ENCODE data around the gene MAGEC3. TPM values are rescaled to one million over a fixed set of nuclear protein-coding genes. Genes with fewer than 3 reads are reported as not detected.

MAGEC3 gene
- 0.14 TPM in 1 of 2 replicates, not detected in the other for total RNA-seq (ENCODE audit: low replicate concordance)
- long read RNA-seq, result 0 reads

- Mint-ChIP-seq H3K4me1 (ENCODE audit: unreplicated experiment) (no peaks in the 10 kb centered on the region), H3K27me3 (no peaks in the 10 kb centered on the region), H3K4me3 (no peak within 1 kb of the TSS), H3K9me3 (no peaks in the 10 kb centered on the region), H3K27ac (no peak within 1 kb of the TSS), H3K36me3 (no peaks in the 10 kb centered on the region)
- DNase-seq (ENCODE audit: extremely low spot score, unreplicated experiment), result no peak
- TF ChIP-seq, protein P1, sequence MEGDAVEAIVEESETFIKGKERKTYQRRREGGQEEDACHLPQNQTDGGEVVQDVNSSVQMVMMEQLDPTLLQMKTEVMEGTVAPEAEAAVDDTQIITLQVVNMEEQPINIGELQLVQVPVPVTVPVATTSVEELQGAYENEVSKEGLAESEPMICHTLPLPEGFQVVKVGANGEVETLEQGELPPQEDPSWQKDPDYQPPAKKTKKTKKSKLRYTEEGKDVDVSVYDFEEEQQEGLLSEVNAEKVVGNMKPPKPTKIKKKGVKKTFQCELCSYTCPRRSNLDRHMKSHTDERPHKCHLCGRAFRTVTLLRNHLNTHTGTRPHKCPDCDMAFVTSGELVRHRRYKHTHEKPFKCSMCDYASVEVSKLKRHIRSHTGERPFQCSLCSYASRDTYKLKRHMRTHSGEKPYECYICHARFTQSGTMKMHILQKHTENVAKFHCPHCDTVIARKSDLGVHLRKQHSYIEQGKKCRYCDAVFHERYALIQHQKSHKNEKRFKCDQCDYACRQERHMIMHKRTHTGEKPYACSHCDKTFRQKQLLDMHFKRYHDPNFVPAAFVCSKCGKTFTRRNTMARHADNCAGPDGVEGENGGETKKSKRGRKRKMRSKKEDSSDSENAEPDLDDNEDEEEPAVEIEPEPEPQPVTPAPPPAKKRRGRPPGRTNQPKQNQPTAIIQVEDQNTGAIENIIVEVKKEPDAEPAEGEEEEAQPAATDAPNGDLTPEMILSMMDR (conservative IDR thresholded peaks at IDR 0.05), result no peak
These were observed at the start of gene MAGEC3 for GRCh38 chrX:141838016-141838415. Gene MAGEC3 (plus strand): TSS chrX:141838316. CDS start chrX:141838316, 0 bp downstream.

DNA sequence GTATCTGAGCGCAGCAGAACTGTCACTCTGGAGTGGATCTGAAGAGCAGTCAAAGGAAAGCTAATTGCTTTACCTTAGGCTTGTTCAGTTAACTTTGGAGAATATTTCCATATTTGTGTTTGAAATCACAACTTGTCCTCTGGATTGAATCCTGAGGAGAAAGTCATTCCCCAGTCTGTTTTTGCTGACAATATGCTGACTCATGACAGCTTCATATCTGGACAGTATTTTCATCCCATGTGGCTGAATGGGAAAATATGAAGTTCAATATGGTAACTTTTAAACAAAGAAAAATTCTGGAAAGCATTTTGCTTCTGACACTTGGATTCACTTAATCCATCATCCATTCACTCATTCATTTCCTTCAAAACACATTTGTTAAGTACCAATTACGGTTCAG is 46.3 kb upstream of the MAGEC3 start:
- DNase-seq (ENCODE audit: extremely low spot score, unreplicated experiment), result no peak
- Mint-ChIP-seq H3K27me3 (no peaks in the 10 kb centered on the region), H3K27ac (no peak overlapping the region), H3K4me3 (no peak overlapping the region), H3K9me3 (no peaks in the 10 kb centered on the region), H3K36me3 (no peaks in the 10 kb centered on the region), H3K4me1 (ENCODE audit: unreplicated experiment) (no peaks in the 10 kb centered on the region)
- TF ChIP-seq, protein P1 (conservative IDR thresholded peaks at IDR 0.05), result no peak

DNA sequence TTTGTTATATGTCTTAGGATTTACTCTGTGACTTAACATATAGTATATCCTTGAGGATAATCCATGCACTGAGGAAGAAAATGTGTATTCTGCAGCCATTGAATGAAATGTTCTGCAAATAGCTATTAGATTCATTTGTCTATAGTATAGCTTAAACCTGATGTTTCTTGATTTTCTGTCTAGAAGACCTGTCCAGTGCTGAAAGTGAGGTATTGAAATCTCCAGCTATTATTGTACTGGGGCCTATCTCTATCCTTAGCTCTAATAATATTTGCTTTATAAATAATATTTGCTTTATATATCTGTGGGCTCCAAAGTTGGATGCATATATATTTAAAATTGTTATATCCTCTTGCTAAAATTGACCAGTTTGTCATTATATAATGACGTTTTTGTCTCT is 26.7 kb upstream of the MAGEC3 start:
- no peaks in the 10 kb centered on the region for H3K4me1 Mint-ChIP-seq (ENCODE audit: unreplicated experiment)
- H3K27ac Mint-ChIP-seq, result no peak overlapping the region
- no peaks in the 10 kb centered on the region for H3K27me3 Mint-ChIP-seq
- TF ChIP-seq, protein P1 (conservative IDR thresholded peaks at IDR 0.05), result no peak
- no peaks in the 10 kb centered on the region for H3K9me3 Mint-ChIP-seq
- no peak overlapping the region for H3K4me3 Mint-ChIP-seq
- no peaks in the 10 kb centered on the region for H3K36me3 Mint-ChIP-seq
- no peak for DNase-seq (ENCODE audit: extremely low spot score, unreplicated experiment)

GRCh38 chrX:141814213-141814857 is 23.8 kb upstream of the MAGEC3 start:
- H3K4me3 Mint-ChIP-seq, result no peak overlapping the region
- no peaks in the 10 kb centered on the region for H3K9me3 Mint-ChIP-seq
- H3K4me1 Mint-ChIP-seq (ENCODE audit: unreplicated experiment), result no peaks in the 10 kb centered on the region
- DNase-seq (ENCODE audit: extremely low spot score, unreplicated experiment), result no peak
- no peaks in the 10 kb centered on the region for H3K36me3 Mint-ChIP-seq
- no peak overlapping the region for H3K27ac Mint-ChIP-seq
- TF ChIP-seq, protein P1 (conservative IDR thresholded peaks at IDR 0.05), result no peak
- no peaks in the 10 kb centered on the region for H3K27me3 Mint-ChIP-seq

GRCh38 chrX:141815904-141816303 is 22.2 kb upstream of the MAGEC3 start:
- DNase-seq (ENCODE audit: extremely low spot score, unreplicated experiment), result no peak
- H3K27me3 Mint-ChIP-seq, result no peaks in the 10 kb centered on the region
- TF ChIP-seq, protein P1 (conservative IDR thresholded peaks at IDR 0.05), result no peak
- H3K36me3 Mint-ChIP-seq, result no peaks in the 10 kb centered on the region
- no peaks in the 10 kb centered on the region for H3K9me3 Mint-ChIP-seq
- H3K4me3 Mint-ChIP-seq, result no peak overlapping the region
- no peaks in the 10 kb centered on the region for H3K4me1 Mint-ChIP-seq (ENCODE audit: unreplicated experiment)
- H3K27ac Mint-ChIP-seq, result no peak overlapping the region

Measured in type B pancreatic cell (in vitro differentiated cells).